Measurements from ENCODE around the gene GPS2.
"Not testable (repeated sequence)": the region's sequence is repeated elsewhere in the genome, so short reads cannot be mapped to it uniquely, and the experiment has no call there.

GPS2 gene

GRCh38 chr17:7336240-7337175, 21.3 kb upstream of the GPS2 start, which contains the start of gene ACAP1:
Gene ACAP1, plus strand, starts transcription at chr17:7336529. Its CDS starts 206 bp downstream, at chr17:7336735.
- FAIRE-seq: no peak

DNA sequence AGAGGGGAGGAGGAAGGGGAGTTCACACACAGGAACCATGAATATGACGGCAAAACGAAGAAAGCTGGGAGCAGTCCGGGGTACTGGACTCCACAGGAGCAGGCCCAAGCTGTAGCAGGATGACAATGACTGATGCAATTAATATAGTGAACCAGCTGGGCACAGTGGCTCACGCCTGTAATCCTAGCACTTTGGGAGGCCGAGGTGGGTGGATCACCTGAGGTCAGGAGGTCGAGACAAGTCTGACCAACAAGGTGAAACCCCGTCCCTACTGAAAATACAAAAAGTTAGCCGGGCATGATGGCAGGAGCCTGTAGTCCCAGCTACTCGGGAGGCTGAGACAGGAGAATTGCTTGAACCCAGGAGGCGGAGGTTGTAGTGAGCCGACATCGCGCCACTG, 20.6 kb upstream of the GPS2 start:
- FAIRE-seq: not testable (repeated sequence)

- FAIRE-seq: no peak
Measured at GRCh38 chr17:7334938-7335538, 19.9 kb upstream of the GPS2 start.

DNA sequence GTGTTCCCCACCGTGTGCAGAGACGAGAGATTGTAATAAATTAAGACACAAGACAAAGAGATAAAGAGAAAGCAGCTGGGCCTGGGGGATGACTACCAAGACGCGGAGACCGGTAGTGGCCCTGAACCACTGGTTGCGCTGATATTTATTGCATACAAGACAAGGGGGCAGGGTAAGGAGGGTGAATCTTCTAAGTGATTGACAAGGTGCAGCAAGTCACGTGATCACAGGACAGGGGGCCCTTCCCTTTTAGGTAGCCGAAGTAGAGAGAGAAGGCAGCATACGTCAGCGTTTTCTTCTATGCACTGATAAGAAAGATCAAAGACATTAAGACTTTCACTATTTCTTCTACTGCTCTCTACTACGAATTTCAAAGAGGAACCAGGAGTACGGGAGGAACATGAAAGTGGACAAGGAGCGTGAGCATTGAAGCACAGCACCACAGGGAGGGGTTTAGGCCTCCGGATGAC, 17.5 kb upstream of the GPS2 start:
- FAIRE-seq: not testable (repeated sequence)

DNA sequence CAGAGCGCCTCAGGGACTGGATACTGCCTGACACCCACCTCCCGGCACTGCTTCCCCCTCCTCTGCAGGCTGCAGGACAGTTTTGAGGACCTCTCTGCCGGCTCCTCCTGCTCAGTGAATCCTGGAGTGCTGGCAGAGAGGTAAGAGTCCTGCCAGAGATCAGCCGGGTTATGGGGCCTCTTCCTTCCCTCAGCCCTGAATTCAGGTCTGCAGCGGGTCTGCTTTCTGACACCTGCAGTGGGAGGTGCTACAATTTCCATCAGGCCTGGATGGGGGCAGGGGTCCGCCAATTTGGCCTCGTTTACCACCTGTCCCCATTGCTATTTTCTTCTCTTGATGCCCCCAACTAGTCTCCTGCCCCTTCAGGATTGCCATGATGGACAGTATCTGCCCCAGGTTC, 17.0 kb upstream of the GPS2 start:
- FAIRE-seq: no peak

DNA sequence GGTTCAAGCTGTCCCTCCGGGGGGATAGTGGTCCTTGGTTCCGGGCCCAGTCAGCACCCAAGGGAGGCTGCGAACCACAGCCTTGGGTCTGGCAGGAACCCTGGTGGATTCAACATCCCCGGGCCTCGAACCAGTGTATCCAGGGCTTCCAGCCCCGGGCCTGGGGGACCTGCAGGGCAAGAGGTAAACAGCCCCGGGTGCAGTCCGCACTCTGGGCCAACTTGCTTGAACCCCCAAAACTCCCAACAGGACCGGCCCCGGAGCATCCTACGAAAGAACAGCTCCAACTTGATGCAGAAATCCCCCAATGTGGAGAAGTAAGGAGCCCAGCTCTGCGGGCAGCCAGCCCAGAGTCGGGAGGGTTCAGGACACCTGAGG, 15.5 kb upstream of the GPS2 start:
- no peak for FAIRE-seq

GRCh38 chr17:7329997-7330637, 15.0 kb upstream of the GPS2 start:
- FAIRE-seq: no peak

DNA sequence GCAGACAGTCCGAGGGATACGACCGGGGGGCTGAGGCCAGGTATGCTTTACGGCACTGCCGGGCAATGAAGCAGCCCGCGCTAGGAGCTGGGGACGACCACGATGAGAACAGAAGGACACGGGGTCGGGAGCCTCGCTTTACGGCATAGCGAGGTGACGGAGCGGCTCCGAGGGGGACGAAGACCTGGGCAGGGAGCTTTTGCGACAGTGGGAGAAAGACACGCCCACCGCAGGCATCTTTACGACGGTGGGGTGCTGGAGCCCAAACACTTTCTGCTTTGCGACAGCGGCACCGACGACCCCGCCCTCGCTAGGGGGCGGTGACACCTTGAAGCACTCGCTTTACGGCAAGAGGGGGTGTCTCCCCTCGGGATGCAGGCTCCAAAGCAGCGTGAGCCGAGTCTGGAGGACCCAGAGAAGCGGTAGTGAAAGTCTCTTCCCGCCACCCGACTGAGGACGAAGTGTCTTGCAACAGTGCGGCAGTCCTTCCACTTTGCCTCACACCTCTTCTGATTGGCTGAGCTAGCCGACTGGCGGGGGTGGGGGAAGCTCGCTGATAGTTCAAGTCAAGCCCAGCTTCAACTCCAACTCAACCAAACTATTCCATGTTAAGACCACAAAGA, 14.3 kb upstream of the GPS2 start:
- FAIRE-seq: peak; percentile 87

DNA sequence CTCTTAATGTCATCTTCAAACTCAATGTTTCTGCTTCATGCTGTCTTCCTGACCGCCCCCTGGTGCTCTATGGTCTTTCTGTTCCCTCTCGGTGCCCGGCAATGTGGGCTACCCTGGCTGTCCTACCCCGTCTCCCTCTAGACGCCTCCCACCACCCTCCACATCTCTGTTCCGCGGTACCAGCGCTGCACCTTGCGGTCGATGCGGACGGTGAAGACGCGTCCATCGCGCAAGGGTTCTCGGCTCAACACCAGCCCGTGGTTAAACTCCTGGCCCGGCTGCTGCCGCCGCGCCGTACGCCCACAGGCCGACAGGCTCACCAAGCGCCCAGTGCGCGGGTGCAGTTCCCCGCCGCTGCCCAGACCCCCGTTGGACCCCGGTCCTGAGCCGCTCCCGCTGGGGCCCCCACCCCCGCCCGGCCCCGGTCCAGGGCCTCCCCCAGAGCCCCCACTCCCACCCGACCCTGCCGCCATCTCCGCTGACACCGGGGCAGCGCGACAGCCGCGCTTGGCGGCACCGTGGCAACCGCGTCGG, 13.7 kb upstream of the GPS2 start, which contains the start of gene NEURL4:
NEURL4 (minus strand) TSS at position 496 of the 534 bp plus-strand sequence; CDS start at position 473, 23 bp downstream.
- no peak for FAIRE-seq

GRCh38 chr17:7328009-7328408, 12.8 kb upstream of the GPS2 start:
- FAIRE-seq: no peak

DNA sequence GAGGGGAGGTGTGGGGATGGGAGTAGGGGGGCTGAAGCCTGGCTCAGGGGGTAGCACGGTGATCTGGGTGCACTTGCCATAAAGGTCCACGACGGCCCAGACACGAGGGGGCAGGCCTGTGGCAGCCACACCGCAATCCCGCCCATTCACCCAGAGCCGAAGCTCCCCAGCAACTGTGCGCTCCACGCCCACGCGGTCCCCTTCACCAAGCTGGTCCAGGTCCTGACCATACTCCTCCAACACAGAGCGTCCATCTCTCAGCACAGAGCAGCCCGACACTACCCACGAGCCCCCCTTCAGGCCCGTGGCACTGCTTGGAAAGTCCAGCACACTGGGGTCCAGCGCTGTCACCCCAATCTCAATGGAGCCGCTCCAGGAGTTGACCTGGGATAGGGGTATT, 12.3 kb upstream of the GPS2 start:
- FAIRE-seq: no peak

DNA sequence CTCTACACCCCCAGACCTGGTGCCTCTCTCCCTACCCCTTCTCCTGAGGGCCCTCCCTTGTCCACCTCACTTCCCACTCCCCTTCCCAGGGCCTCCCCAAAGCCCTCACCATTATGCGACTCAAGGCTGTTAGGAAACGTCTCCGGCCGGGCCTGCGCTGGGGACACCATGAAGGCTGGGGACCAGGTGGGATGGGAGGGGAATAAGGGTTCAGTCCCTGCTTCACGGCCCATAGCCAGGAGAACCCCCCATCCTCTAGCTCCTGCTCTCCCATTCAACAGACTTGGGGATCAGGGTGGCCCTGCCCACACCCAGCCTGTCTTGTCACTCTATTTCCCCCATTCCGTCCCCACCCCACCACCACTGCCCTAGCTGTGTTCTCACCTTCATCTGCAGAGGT, 11.9 kb upstream of the GPS2 start:
- FAIRE-seq: no peak

- no peak for FAIRE-seq
Measured at GRCh38 chr17:7326186-7326585, 11.0 kb upstream of the GPS2 start.

DNA sequence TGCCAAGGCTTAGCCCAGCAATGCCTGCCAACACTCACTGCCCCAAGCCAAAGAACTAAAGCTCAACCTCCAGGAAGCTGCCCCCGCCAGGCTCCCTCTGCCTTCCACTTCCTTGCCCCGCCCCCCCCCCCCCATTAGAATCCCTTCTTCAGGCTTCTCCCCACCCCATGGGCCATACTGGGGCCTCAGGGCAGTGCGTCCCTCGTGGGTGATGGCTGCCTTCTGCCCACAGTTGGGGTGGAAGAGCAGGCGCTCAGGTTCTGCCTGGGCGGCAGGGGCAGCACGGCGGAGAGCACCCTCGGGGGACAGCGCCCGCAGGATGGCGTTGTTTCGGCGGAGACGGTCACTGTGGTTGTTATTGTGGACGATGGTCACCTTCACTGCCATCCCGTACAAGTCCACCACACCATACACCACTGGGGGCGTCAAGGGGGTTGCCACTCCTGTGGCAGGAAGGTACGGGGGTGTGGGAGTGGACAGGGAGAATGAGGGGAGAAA, 9.9 kb upstream of the GPS2 start:
- FAIRE-seq: no peak

- no peak for FAIRE-seq
Measured at GRCh38 chr17:7324438-7324779, 9.2 kb upstream of the GPS2 start.

- no peak for FAIRE-seq
Measured at GRCh38 chr17:7323731-7324437, 8.7 kb upstream of the GPS2 start.

GRCh38 chr17:7322520-7323194, 7.5 kb upstream of the GPS2 start:
- no peak for FAIRE-seq

GRCh38 chr17:7321466-7321865, 6.3 kb upstream of the GPS2 start:
- FAIRE-seq: no peak

DNA sequence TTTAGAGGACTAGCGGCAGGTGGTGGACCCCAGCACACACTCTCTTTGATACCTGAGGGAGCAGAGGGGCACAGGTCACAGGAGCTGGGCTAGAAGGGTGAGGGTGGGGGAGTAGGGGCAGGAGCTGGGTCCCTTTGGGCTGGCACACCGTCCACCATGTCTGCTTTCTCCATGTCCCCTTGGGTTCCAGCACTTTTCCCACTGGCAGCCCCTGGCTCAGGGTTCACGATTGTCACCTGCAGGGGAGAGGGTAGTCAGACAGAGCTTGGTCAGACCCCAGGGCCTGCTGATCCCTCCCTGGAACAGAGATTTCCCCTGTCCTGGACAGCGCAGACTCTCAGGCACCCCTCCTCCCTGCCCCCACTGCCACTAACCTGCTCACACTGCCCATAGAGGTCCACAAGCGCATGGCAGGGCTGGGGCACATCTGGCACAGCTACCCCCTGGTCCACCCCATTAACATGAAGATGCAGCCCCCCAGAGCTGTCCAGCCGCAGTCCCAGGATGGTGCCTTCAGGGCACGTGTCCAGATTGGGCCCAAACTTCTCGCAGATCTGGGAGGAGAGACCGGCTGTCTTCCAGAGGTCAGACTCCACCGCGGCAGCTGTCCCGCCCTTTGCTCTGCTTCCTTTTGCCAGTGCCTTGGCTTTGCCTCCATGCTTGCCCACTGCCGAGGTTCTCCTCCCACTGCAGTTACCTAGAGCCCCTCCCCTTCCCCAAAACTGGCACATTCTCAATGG, 3.1 kb upstream of the GPS2 start:
- no peak for FAIRE-seq

DNA sequence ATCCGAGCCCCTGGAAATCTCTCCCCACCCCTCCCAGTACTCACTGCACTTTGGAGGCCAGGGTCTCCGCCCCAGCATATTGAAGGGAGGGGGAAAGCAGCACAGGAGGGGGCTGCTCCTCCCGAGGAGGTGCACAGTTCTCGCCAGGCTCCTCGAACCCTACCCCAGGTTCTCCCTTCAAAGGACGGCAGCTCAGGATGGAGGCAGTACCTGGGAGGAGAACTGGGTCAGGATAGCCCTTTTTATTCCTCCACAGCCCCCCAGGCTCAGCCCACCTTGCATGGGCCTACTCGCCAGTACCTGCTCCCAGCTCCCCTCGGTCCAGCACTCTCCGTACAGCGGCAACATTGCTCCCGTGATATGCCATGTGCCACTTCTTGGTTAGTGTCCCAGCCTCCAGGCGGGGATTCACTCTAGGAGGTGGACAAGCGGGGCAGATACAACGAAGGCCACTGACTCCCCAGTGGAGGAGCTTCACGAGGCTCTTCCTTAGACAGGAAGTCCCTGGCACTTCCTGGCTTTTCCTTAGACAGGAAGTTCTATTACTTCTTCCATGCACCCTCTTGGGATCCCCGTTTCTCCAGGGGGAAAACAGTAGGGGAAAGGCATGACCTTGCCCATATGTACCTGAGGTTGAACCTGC, 2.1 kb upstream of the GPS2 start:
- no peak for FAIRE-seq
